Measurements from ENCODE around the gene FOXE1. TPM values are rescaled to one million over a fixed set of nuclear protein-coding genes. Genes with fewer than 3 reads are reported as not detected.

Gene FOXE1
- total RNA-seq, 1 experiment from 2014 or later: 0.82 TPM

DNA sequence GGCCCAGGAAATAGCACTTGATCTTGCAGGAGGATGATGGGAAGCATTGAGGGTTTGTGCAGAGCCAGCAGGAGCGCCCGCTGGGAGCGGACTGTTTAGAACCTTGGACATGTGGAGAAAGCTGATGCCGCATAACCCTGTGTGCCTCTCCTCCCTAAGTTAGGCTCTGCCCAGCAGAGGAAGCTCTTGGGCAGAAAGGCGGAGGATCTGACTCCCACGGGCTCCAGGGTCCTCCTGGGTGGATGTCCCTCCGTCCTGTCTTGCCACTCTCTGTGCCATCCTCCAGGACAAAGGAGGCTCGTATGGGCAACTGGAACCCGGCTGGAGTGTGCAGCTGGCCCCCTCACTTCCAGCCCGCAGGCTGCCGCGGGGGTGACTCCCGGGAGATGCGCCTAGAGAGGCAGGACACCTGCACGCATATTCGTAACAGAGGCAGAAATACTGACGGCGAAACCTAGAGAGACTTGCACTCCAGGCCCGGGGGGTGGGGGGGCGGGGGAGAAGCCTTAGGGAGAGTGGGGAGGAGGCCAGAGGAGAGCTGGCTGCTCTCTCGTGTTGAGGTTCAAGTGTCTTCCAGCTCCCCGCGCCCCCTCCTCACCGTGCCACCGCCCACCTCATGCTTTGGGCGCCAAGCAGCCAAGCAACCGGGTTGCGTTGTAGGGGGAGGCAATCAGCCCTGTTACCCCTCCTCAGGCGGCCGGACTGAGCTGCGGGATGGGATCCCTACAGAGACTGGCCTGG is 5.4 kb upstream of the FOXE1 start:
- DNase-seq (ENCODE audit: low read depth, low spot score) (no peak), ATAC-seq (no peak)
- intact Hi-C loops (cut with micrococcal nuclease; ENCODE audit: unreplicated experiment) (no loop called here), in situ Hi-C loops (cut with HindIII; ENCODE audit: low pct_unique_long_range_greater_than_20kb, low sequenced_read_pairs) (no loop called here)
- ChIA-PET POLR2A (no interaction called here), CTCF (no interaction called here)
- Histone ChIP-seq H3K4me3 (ENCODE audit: low read depth in 2 of 2, low read length in 2 of 2) (no peak overlapping the region), H3K27me3 (ENCODE audit: control insufficient read depth, insufficient read depth, low read length) (no peaks in the 10 kb centered on the region), H3K27ac (ENCODE audit: low read length) (no peak overlapping the region), H3K9me3 (ENCODE audit: control insufficient read depth, insufficient read depth, low read depth, low read length) (no peaks in the 10 kb centered on the region), H3K4me1 (ENCODE audit: control insufficient read depth, insufficient read depth, low read length) (no peaks in the 10 kb centered on the region), H3K36me3 (ENCODE audit: control insufficient read depth, insufficient read depth, low read length) (no peaks in the 10 kb centered on the region)
- TF ChIP-seq, protein P1, sequence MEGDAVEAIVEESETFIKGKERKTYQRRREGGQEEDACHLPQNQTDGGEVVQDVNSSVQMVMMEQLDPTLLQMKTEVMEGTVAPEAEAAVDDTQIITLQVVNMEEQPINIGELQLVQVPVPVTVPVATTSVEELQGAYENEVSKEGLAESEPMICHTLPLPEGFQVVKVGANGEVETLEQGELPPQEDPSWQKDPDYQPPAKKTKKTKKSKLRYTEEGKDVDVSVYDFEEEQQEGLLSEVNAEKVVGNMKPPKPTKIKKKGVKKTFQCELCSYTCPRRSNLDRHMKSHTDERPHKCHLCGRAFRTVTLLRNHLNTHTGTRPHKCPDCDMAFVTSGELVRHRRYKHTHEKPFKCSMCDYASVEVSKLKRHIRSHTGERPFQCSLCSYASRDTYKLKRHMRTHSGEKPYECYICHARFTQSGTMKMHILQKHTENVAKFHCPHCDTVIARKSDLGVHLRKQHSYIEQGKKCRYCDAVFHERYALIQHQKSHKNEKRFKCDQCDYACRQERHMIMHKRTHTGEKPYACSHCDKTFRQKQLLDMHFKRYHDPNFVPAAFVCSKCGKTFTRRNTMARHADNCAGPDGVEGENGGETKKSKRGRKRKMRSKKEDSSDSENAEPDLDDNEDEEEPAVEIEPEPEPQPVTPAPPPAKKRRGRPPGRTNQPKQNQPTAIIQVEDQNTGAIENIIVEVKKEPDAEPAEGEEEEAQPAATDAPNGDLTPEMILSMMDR (IDR thresholded peaks at IDR 0.05): no peak
- TF ChIP-seq TCF7L2 (IDR thresholded peaks at IDR 0.05; ENCODE audit: low read depth, low read length): no peak
- no peak for TF ChIP-seq SIN3A (IDR thresholded peaks at IDR 0.05; ENCODE audit: borderline replicate concordance, insufficient read depth, low read depth, low read length)
- TF ChIP-seq POLR2AphosphoS5 (IDR thresholded peaks at IDR 0.05; ENCODE audit: low read depth, low read length): no peak
- TF ChIP-seq, protein P2, sequence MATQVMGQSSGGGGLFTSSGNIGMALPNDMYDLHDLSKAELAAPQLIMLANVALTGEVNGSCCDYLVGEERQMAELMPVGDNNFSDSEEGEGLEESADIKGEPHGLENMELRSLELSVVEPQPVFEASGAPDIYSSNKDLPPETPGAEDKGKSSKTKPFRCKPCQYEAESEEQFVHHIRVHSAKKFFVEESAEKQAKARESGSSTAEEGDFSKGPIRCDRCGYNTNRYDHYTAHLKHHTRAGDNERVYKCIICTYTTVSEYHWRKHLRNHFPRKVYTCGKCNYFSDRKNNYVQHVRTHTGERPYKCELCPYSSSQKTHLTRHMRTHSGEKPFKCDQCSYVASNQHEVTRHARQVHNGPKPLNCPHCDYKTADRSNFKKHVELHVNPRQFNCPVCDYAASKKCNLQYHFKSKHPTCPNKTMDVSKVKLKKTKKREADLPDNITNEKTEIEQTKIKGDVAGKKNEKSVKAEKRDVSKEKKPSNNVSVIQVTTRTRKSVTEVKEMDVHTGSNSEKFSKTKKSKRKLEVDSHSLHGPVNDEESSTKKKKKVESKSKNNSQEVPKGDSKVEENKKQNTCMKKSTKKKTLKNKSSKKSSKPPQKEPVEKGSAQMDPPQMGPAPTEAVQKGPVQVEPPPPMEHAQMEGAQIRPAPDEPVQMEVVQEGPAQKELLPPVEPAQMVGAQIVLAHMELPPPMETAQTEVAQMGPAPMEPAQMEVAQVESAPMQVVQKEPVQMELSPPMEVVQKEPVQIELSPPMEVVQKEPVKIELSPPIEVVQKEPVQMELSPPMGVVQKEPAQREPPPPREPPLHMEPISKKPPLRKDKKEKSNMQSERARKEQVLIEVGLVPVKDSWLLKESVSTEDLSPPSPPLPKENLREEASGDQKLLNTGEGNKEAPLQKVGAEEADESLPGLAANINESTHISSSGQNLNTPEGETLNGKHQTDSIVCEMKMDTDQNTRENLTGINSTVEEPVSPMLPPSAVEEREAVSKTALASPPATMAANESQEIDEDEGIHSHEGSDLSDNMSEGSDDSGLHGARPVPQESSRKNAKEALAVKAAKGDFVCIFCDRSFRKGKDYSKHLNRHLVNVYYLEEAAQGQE (IDR thresholded peaks at IDR 0.05; ENCODE audit: insufficient read depth in 1 of 2, low read depth in 2 of 2, low read length in 1 of 2): no peak
- no TSS peak for BruUV-seq (replicated peaks)

DNA sequence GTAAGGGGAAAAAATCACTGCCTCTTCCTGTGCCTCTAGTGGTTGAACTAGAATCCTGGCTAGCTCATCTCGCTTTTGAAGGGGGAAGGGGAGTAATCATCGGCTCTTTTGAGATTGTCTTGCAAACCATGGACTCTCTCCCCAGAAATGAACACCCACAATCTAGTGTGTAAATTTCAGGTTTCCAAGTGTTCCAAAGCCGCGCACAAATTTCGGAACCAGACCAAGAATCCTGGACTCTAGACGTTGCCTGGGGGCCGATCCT is 4.9 kb upstream of the FOXE1 start:
- H3K4me3 ChIP-seq (ENCODE audit: low read depth in 2 of 2, low read length in 2 of 2): no peak overlapping the region
- DNase-seq (ENCODE audit: low read depth, low spot score) (no peak), ATAC-seq (no peak)
- TF ChIP-seq TCF7L2 (IDR thresholded peaks at IDR 0.05; ENCODE audit: low read depth, low read length): no peak
- TF ChIP-seq, protein P1 (IDR thresholded peaks at IDR 0.05): no peak
- no peaks in the 10 kb centered on the region for H3K9me3 ChIP-seq (ENCODE audit: control insufficient read depth, insufficient read depth, low read depth, low read length)
- H3K27ac ChIP-seq (ENCODE audit: low read length): no peak overlapping the region
- ChIA-PET POLR2A (no interaction called here), CTCF (no interaction called here)
- intact Hi-C loops (cut with micrococcal nuclease; ENCODE audit: unreplicated experiment) (no loop called here), in situ Hi-C loops (cut with HindIII; ENCODE audit: low pct_unique_long_range_greater_than_20kb, low sequenced_read_pairs) (no loop called here)
- H3K36me3 ChIP-seq (ENCODE audit: control insufficient read depth, insufficient read depth, low read length): no peaks in the 10 kb centered on the region
- no peaks in the 10 kb centered on the region for H3K4me1 ChIP-seq (ENCODE audit: control insufficient read depth, insufficient read depth, low read length)
- BruUV-seq (replicated peaks): no TSS peak
- no peaks in the 10 kb centered on the region for H3K27me3 ChIP-seq (ENCODE audit: control insufficient read depth, insufficient read depth, low read length)
